CD4-positive, alpha-beta T cell treated with Interleukin-21 for 1 hour (primary cell): ENCODE measurements around the gene TPM1.
"Not testable (repeated sequence)": the region's sequence is repeated elsewhere in the genome, so short reads cannot be mapped to it uniquely, and the experiment has no call there.

Experiments
- DNase-seq: peaks from one replicate; pipeline ENCODE4 v3.0.0-alpha.2; 2020

Gene TPM1

DNA sequence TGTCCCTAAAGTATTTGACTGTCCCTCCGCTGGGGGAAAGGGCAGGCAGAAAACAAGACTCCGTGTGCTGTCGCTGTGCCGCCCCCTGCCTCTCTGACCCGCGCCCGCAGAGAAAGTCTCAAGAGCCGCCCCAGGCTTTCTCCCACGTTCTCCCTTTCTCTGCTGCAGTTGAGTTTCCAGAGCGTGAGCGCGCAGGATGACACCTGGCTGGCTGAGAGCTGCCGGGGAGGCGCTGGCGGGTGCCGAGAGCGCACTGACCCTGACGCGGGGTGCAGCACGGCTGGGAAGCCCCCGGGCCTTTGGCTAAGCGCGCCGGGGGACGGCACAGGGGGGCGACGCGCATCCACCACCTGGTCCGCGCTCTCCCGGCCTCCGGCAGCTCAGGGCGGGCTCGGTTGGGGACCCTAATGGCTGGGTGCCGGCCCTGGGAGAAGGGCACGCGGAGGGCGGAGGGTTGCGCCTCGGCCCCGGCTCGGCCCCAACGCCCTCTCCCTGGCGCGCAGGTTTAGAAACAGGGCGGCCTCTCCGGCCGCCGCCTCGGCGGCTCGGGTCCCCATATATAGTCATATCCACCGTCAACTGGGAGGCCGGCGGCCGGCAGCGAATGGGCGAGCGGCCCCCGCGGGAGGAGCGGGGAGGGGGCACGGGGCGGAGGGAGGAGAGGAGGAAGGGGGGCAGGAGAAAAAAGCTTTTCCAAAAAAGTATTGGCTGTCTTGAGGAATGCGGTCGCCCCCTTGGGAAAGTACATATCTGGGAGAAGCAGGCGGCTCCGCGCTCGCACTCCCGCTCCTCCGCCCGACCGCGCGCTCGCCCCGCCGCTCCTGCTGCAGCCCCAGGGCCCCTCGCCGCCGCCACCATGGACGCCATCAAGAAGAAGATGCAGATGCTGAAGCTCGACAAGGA, at the start of gene TPM1:
Gene TPM1 (plus strand): TSS at position 774 of the 903 bp plus-strand sequence. CDS start 83 bp downstream, at position 857.
- DNase-seq = no peak

DNA sequence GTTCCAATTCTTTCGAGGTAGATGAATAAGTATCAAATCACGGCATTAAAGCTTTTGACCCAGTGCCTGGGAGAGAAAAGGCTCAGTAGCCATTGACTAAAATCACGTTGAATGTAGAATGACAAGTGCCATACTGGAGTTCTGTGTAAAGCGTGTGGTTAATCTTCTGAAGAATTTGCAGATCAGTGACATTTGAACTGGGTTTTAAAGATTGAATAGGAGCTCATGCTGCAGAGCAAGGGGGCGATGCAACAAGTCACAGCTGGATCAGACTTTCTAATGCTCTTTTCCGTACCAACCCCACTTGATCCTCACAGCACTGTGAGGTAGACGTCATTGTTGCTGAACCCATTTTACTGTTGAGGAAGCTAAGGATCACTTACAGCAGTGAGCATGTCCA, 49.5 kb upstream of the TPM1 start:
- no peak for DNase-seq

DNA sequence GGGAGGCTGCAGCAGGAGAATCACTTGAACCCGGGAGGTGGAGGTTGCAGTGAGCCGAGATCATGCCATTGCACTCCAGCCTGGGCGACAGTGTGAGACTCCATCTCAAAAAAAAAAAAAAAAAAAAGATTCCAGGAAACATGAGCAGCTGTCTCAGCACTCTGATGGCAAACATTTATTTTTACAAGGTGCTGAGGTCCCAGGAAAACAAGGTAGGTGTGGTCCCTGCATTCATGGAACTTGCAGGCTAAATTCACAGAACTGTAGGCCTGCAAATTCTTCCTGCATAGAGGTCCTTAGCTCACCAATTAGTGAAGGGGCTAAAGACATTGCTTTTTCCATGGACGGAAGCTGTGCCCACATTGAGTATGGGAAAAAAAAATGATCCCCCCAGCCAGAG, 48.9 kb upstream of the TPM1 start:
- DNase-seq = not testable (repeated sequence)

DNA sequence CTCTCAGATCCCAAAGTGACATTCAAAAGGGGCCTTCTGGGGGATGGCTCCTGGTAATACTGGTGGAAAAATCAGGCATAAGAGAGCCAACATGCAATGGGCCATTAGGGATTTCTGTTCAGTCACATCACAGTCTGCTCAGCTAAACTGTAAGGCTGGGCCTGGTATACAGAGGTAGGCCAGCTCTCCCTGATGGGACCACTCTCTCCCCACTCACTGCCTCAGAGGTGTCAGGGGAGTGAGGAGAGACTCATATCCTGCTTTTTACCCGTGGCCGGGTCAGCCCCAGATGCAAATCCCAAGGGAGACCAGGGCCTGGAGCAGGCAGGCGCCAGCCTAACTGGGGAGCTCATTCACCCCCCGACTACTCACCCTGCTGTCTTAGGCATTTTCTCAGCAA, 48.1 kb upstream of the TPM1 start:
- no peak for DNase-seq

DNA sequence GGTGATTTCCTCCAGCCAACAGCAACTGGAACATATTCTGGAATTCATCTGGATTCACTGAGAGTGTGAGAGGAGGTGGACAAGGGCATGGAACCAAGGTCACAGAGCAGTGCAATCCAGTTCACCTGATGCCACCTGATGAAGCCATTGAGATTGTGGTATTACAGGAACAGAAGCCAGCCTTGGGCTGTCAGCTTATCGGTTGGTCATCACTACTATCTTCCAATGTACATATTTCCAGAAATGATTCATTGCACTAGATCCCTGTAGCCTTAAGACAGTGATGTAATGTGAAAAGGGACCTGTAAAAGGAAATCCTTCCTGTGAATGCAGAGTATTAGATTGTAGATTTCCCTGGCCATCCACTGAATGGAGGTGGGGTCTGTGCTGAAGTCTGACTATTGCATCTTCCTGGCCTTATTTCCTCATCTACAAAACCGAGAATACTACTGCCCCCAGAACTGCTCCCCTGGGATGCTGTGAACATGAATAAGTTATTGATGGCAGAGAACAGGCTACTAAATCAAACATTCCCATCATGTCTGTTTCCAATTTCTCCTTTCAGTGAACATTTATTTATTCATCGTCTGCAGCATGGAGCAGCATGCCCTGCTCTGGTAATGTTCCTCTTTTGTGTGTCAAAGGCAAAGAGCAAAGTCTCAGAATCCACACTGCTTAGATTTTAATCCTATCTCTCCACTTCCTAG, 47.4 kb upstream of the TPM1 start:
- no peak for DNase-seq

DNA sequence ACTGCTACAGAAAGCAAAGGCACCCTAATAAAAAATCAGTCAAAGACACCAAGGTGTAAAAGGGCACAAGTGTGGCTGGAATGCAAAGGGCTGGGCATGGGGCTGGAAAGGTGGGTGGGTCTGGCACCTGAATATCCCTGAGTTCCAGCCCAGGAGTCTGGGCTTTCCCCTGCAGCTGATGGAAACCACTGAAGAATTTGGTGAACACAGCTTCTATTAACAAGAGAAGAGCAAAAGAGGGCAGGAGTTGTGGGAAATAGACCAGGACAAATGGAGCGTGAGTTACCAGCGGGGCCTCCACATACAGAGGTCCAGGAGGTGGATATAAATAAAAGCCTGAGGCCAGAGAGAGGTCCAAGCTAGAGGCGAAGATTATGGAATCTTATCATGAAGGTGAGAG, 45.1 kb upstream of the TPM1 start:
- no peak for DNase-seq

DNA sequence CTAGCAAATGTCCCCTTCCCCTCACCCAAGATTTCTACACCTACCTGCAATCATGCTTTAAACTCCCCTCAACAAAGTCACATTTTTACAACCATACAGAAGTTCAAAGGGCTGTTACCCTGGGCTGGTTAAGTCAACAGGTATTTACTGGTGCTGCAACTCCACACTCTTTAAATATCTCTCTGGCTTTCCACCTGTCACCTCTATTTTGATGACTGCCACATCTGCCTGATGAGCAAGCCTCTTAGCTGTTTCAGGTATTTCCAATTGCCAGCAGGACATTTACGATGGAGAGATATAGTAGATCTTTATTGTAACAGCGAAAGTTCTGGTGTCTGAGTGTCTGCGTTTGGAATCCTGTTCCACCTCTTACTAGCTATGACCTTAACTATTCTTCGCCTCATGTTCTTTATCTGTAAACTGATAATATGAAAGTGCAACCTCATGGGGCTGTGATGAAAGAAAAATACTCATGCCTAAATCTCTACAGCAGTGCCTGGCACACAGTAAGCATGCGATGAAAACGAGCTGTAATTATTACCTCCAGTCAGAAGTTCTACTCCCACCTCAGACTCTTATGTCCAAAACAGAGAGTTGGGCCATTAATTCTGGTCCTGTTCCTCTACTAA, 44.2 kb upstream of the TPM1 start:
- DNase-seq = no peak

DNA sequence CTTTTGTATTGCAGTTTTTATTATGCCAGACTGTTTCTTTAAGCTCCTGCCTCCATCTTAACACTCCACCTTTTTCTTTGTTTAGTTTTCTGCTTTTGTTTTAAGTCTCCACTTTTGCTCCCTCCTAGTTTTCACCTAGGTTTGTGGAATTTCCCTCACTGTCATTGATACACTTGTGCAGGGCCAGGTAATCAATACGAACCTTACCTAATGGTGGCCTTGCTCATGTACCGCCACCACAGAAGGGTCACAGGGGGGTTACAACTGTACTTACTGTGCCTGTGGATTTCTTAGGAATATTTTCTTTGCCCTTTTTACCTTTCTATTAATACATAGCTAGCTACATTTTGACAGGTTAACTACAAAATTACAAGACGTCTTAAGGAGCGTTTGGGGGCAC, 43.4 kb upstream of the TPM1 start:
- DNase-seq = no peak

DNA sequence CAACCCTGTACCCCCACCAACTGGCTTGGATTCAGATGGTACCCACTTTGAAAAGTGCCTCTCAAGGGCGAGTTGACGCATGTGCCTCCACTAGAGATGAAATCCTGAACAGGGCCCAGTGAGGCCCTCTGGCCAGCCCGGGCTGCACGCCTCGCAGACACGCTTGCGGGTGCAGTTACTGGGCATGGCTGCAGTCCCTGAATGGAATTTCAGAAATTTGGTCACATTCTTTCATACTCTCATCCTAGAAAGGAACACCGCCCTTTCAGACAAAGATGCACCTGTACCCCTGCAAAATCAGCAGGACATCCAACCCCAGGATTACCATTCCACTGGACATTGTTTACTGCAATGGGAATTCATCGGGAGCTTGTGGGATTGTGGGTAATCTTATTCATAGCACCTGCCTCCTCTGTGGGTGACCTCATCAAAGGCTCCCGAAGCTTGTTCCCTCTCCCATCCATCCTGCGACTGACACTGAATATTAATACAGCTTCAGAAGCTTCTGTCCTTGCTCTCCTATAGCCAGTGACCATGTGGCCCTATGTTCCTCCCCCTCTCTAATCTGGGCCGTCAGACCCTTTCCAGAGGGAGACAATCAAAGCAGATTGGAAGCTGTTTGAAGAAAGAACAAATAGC, 42.5 kb upstream of the TPM1 start:
- DNase-seq = no peak

DNA sequence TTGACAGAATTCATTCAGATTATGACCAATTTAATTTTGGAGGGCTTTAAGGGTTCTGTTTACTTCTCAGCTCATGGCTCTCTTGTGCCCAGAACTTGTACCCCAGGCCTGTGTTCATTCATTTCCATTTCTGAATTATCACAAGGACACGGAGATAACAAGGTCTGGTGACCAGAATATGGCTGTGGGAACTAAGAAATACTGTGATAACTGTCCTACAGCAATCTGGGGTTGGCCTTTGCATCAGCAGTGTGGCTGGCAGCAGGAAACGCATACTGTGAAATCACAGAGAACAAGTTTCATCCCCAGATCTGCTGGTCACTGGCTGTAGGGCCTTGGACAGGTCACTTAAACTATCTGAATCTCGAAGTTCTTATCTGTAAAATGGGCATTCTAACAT, 41.8 kb upstream of the TPM1 start:
- no peak for DNase-seq

DNA sequence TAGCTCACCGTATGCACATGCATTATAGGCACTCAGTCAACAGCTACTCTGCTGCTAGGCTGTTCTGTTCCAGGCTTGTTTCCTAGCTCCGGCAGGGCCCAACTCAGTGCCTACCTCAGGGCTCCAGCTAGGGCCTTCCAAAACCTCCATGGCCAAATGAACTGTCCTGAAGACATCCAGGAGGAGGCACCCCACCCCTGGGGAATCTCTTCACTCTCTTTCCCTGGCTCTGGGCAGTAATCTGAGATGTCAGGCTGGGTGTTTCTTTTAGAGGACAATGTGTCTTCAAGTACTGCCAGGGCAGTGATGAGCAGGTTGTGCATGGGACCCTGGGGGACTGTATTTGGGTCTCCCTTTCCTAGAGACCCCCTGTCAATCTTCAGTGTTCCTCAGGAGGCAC, 38.3 kb upstream of the TPM1 start:
- DNase-seq = no peak

DNA sequence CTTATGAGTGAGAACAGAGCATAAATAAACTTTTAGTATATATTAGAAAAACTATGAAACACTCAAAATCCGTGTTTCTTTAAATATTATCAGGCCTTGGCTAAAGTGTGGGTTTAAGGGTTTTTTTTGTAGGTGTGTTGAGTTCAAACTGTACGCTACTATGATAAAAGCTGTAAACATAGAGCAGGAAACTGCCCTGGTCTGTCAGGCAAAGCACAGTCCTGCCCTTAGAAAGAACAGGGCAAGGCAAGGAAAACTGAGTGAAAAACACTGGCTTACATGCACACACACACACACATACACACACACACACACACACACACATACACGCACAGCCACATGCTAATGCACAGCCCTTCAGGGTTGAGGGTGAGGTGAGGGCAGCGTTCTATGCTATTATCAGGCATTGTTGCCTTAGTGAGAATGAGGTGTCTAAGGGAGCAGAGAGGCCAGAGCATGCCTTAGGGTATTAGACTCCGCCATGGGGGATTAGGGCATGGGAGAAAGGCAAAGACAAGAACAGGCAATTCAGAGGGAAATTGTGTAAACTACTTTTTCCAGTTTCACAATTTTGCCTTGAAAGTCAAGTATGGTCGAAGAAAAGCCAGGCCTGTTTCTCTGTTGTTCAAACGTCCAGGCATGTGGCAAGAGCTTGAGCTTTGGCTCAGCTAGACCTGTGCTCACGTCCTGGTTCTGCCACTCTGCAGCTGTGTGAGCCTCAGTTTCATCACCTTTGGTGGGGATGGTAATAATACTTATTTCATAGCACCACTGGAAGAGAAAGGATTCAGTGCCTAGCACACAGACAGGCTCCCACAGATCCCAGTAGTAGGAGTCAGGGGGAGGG, 36.3 kb upstream of the TPM1 start:
- DNase-seq = no peak

DNA sequence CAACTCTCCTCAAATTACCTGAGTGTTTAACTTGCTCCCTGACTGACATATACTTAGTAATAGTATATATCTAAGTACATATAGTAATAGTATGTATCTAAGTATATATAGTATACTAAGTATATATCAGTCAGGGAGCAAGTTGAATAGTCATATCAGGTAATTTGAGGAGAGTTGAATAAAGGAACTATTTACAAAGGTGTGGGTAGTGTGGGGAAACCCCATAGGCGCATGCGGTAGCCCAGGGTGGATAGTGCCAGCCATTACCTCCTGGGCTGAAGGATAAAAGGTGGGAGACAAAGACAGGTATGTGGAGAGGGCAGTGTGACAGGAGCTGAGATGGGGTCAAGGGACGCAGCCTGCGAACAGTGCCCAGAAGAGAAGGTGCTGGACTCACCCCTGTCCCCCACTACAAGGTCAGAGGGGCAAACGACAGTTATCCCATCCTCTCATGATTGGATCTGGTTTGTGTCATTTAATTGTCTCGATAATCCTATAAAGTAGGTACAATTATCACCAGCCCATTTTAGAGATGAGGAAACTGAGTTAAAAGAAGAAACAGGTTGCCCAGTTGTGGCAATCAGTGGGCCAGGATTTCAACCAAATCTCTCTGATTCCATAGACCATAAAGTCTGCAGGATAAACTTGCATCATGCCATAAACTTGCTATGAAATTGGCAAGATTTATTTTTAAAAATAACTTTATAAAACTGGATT, 34.1 kb upstream of the TPM1 start:
- no peak for DNase-seq

DNA sequence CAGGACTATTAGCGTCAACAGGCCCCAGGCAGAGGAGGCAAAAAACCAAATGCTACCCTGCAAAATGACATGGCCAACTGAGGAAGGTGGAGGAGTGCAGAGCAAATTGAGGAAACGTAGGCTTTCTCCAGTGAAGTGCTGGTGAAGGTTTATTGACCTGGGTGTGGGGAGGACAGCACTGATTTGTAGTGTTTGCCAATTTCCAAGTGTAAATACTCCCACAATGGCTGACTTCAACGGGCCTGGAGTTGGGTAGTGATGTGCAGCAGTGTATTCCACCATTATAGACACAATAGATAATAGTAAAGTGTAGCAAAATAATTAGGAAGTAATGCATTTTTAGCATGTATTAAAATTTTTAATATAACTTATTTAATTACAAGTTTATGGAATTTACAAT, 32.2 kb upstream of the TPM1 start:
- DNase-seq = no peak

DNA sequence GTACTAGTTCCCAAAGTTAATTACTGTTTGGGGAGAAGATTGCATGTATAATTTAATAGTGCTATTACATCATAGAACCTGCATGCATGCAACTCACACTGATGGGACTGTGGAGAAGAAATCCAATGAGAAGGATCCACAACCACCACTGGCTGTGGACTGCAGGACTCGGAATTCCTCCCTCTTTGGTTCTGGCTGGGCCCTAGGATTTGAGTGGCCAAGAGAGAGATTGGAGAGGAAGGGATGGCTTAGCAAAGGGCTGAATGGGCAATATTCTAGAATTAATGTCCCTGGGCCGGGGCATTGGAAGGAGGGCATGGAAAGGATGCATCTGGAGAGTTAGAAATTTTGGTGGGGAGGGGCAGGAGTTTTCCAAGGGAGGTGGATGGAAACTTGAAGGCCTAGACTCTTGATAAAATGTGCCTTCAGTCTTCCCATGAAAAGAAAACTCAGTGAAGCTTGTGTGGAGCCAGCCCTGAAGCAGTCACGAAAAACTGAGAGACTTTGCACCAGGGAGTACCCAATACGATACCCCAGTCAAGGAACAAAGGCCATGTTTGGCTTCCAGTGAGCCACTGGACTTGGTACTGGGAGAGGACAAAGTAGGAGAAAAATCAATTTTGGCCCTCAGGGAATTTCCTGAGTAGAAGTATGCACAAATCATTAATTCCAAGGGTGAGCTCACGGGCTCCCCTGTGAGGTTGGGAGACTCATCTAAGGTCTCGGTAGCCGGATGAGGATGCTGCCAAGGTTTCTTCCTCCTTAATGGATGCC, 31.4 kb upstream of the TPM1 start:
- DNase-seq = no peak

DNA sequence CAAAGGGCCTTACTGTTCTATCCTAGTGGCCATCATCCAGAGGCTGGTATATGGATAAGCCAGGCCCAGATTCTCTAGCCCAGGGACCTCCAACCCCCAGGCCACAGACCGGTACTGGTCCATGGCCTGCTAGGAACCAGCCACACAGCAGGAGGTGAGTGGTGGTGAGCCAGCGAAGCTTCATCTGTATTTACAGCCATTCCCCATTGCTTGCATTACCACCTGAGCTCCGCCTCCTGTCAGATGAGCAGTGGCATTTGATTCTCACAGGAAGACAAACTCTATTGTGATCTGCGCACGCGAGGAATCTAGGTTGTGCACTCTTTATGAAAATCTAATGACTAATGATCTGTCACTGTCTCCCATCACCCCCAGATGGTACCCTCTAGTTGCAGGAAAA, 30.1 kb upstream of the TPM1 start:
- no peak for DNase-seq

DNA sequence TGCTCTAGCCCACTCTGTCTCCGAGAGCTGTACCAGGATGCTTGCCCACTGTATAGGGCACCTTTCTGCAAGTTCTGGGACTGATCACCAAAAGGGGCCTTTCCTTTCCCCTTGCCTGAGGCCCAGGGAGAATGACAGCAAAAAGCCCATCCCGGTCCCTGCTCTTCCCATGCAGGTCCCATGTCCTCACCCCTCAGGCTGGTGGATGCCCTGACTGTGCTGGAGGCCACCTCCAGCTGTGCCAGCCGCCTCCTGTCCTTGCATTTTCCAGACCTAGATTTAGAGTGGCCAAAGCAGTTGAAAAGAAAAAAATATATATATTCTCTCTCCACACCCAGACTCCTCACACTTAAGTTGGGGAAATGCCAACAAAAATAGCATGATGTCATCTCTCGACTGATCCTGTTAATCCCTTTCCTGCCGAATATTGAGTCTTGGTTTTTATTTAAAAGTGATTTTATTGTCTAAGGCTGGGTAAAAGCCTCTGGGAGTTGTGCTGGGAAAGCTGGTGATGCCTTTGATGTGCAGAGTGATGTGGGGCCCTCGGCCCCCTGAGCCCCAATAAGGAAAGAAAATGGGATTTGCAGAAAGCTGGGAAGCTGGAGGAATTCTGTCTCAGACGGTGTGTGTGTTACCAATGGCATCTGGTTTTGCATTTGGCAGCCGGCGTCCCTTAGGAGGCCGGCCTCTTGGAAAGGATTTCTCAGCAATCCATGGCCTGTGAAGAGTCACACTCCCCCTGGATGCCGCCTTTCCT, 29.3 kb upstream of the TPM1 start:
- no peak for DNase-seq

DNA sequence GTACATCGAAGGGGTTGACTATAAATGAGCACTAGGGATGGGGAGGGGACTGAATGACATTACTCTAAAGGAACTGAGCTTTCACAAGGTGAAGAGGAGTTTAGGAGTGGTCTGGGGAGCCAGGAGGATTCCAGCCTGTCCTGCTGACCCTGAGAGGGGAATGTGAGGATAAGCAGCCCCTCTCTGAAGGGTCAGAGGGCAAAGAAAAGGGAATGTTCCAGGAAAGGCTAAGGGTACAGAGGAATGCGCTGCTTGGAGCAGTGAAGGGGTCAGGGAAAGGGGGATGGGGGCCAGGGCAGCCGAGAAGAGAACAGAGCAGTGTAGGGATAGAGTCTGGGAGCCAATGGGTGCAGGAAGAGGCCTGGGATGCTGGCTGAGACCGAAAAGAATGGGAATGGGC, 28.0 kb upstream of the TPM1 start:
- no peak for DNase-seq

DNA sequence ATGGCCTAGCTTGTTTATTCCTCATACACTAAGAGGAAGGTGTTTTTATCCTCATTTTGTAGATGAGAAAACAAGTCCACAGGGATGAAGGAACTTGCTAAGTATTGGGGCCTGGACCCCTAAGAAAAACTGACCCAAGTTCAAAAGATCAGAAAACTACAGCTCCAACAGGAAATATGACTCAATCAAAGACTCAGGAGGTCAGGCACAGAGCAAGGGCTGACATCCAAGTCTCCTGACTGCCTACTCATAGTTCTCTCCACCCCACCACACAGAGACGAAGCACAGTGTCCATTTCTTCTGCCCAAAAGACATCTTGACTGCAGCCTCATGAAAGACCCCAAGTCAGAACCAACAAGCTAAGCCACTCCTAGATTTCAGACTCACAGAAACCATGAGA, 26.9 kb upstream of the TPM1 start:
- DNase-seq = no peak

DNA sequence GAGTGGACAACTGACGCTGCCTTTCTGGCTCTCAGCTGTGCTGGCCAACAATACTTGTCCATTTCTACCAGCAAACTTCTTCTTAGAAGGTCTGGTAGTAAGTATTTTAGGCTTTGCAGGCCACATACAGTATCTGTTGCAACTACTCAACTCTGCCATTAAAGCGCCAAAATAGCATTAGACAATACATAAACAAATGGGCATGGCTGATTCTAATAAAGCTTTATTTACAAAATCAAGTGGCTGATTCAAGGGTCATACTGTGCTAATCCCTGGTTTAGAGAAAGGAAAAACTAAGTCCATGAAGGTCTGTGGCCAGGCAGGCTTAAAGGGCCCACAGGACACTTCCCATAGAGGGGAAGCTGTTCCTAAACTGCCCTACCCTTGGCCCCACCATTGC, 26.3 kb upstream of the TPM1 start:
- DNase-seq = no peak
